Stimulated activated CD8-positive, alpha-beta memory T cell treated with anti-CD3 and anti-CD28 coated beads, Interleukin-7, amount 100 ng/mL, for 48 hours (primary cell): ENCODE results near the gene IDNK.

Source experiments
- DNase-seq, 2 donors: peaks; one replicate each; pipeline ENCODE4 v3.0.0-alpha.2; 2020; ENCODE audit warnings: low read depth in 1 of 2; ENCODE audit errors: extremely low read depth in 1 of 2

Gene IDNK

DNA sequence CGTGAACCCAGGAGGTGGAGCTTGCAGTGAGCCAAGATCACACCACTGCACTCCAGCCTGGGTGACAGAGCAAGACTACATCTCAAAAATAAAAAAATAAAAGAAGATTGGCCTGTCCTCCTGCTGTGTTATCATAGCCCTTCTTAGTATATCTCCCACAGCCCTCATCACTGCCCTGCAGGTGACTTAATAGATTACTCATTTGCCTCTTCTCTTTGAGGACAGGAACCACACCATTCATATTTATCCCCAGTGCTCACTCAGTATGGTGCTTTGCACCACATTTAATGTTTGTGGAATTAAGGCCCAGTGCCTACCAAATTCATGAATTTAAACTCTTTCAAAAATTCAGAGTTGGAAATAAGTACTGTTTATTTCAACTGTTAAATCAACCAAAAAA lies 10.3 kb downstream of the IDNK start:
- DNase-seq: no peak

DNA sequence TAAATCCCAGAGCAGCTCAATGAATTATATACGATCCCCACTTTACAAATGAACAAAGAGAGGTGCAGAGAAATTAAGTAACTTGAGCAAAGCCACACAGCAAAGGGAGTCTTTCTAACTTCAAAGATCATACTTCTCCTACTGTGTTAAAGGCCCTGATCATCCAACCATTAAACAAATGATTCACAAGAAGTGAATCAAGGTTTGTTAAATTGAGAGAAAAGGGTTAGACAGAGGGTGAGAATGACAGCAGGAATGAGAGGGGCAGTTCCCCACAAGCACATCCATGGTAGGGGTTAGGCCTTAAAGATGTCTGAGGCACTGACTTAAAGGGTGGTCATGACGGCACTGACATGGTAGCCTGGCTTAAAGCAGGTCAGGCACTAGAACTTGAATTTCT lies 10.7 kb downstream of the IDNK start:
- DNase-seq: no peak

GRCh38 chr9:83636813-83637212 lies 13.9 kb downstream of the IDNK start:
- DNase-seq: no peak

- DNase-seq: no peak
These were observed 14.4 kb downstream of the IDNK start for GRCh38 chr9:83637389-83637788.

- DNase-seq: no peak
These were observed 16.3 kb downstream of the IDNK start for GRCh38 chr9:83639266-83639665.

DNA sequence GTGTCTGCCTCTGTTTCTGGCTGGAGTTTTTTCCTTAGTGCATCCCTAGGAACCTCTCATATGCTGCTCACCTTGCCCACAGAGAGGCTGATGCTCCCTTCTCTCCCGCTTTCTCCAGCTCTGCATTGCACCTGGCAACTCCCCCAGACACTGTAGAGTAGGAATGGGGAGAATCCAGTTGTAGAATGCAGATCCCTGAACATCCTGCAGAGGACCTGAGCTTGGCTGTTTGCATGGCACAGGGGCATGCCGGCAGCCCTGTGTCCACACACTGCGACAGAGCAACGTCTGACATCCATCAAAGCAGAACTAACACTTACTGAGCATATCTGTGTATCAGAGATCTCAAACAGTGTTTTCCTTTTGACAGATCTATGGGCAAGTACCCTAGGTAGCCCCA lies 19.9 kb downstream of the IDNK start:
- no peak for DNase-seq

DNA sequence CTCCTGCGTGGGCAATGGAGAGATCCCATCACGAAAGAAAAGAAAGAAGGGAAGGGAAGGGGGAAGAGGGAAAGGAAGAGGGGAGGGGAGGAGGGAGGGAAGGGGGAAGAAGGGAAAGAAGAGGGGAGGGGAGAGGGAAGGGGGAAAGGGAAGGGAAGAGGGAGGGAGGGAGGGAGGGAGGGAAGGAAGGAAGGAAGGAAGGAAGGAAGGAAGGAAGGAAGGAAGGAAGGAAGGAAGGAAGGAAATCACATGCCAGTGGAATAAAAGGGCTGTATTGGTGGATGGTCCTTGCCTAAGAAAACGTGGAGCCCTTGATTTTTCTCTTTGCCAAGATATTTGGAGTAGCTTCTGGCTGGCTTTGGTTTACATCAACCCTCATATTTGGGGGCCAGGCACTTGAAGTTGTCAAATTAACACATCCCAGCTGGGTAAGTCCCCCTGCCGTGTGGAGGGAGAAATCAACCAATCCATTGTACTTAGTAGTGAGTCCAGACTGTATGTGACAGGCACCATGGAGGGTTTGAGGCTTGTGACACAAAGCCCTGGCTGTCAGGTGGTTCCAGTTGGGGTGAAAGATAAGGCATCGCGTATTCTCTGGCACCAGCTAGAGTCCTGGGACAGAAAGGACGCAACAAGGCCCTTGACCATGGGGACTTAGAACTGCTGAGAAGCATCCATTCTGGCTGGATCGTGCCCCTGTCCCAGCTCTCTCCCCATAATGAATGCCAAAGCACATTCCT lies 23.7 kb downstream of the IDNK start:
- DNase-seq: no peak

- DNase-seq: peak; percentile 17 to 31
These were observed 26.1 kb downstream of the IDNK start for GRCh38 chr9:83649080-83649479.

- no peak for DNase-seq
These were observed 26.6 kb downstream of the IDNK start for GRCh38 chr9:83649515-83649914.

DNA sequence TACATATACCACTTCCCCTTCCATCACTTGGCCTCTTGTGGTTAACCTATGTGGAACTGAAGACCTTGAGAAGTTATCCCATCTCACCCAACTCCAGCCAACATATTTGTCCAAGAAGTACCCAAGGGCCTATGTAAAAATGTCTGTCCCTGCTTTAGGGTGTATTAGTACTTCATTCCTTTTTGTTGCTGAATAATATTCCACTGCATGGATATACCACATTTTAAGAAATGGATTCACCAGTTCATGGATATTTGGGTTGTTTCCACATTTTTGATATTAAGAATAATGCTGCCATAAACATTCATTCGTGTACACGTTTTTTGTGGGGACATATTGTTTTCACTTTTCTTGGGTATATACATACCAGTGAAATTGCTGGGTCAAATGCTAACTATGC lies 28.6 kb downstream of the IDNK start:
- no peak for DNase-seq

- no peak for DNase-seq
These were observed 29.5 kb downstream of the IDNK start for GRCh38 chr9:83652433-83652832.

DNA sequence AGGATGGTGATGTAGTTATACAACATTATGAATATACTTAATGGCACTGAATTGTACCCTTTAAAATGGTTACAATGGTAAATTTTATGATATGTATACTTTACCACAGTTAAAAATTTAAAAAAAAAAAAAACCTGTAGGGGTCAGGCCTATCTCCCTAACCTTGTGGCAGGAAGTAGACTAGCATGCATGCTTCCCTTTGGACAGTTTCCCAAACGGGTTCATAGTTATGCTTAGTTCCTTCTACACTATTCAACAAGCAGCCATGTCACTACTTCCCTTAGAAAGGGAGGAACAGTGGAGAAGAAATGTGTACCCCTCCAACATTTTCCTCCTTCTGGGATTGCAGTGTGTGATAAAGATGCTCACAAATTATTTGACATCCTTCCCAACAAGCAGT lies 32.5 kb downstream of the IDNK start:
- DNase-seq: no peak

DNA sequence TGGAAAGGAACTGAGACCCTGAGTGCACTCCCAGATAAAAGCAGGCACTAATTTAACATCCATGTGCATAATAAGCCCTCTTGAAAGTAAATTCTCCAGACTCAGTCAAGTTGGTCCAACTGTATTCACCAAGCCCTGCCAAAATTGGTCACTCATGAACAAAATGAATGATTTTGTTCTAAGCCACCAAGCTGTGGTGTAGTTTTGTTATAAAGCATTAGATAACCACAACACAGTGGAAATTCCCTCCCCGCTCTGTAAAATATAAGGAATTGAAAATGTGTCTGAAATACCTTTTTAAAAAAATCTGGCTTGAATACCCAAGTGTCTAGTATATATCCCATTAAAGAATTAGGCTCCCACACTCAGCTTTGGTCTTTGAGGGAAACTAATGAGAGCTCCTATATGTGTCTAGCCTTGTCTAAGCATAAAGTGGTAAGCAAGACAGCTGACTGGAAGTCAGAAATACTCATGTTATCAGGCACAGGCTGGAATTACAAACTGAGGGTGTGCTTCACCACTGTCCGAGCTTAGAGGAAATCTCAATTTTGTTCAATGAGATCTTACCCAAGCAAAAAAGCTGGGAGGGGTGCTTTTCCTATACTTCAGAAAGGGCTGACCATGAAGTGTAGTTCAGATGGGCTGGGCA lies 33.2 kb downstream of the IDNK start:
- DNase-seq: no peak

DNA sequence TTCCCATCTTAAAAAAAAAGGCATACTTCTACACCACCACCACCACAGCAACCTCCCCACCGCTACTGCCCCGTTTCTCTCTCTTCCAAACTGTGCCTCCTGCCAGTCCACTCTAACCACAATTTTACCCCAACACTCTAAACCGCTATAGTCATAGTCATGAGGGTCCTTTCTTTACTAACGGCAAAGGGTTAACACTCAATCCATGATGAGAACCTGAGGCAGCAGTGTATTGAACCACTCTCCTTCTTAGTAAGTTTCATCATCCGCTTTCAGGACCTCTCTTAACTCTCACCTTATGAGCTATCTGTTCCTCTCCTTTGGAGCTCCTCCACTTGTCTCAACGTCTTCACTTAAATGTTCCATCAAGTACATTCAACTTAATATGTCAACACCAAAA lies 34.0 kb downstream of the IDNK start:
- no peak for DNase-seq

DNA sequence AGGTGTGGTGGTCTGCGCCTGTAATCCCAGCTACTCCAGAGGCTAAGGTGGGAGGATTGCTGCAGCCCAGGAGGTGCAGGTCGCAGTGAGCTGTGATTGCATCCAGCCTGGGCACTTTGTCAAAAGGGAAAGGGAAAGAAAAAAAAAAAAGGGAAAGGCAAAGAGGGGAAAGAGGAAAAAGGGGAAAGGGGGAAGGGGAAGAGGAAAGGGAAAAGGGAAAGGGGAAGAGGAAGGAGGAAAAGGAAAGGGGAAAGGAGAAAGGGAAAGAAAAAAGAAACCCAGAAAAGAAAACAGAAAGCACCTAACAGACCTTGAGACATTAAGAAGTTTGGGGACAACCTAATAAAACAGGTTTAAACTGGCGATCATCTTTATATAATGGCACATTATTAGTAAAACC lies 40.0 kb downstream of the IDNK start:
- no peak for DNase-seq

DNA sequence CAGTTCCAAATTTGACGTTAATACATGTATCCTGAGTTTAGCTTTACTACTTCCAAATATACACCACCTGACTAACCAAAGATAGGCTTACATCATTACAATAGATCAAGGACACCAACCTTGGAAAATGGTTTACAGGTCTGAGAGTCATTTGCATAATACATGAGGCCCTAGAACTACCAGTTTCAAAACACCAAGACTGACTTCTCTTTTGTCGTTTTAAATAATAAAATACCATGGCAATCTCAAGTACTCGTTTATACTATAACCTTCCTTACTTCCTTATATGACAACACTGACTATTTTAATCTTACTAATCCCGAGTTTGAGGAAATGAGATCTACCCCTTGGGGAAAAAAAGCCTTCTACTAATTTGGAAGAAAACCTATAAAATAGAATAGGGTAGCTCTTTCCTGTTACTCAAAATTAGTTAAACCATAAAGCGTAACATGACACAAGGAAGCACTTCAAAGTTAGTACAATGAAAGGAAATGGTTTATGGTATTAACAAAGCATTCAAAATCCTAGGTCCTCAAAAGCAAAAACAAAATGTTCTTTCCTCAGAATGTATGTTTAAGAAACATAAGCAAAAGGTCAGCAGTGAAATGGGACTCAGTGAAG lies 42.7 kb downstream of the IDNK start:
- DNase-seq: no peak

- no peak for DNase-seq
These were observed 46.1 kb downstream of the IDNK start for GRCh38 chr9:83669067-83669466.

- DNase-seq: no peak
These were observed 47.4 kb downstream of the IDNK start for GRCh38 chr9:83670381-83670780.

GRCh38 chr9:83671451-83671850 lies 48.5 kb downstream of the IDNK start:
- DNase-seq: no peak

DNA sequence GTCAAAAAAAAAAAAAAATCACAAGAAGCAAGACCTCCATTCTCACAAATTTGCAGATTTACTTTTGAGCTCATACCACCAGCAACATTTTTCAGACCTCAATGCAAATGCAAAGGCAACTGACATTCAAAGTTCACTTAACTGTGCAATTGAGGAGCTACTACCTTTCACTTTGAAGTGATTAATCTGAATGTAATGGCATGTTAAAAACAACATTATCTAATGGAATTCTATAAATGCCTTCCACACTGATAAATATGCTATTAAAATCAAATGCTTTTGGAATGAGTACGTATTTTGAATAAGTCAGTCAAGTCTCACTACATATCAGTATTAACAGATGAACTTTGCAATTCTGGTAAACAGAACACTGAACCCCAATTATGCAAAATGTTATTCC lies 52.5 kb downstream of the IDNK start:
- DNase-seq: no peak

GRCh38 chr9:83677596-83677995 lies 54.7 kb downstream of the IDNK start:
- no peak for DNase-seq

DNA sequence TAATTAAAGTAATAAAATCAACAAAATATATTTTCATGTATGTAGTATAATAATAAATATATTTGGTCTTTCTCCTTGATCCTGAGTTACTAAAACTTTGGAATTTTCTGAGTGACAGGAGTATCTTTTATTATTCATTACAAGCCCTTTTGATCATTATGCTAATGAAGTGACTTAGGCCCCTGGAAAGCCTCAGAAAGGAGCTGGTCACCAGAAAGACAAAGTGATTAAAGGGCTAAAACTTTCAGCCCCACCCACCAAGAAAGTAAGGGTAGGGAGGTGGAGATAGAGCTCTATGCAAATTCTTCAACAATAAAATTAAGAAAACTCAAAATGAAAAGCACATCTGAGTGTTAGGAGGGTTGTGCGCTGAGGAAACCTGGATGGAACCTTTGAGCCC lies 57.3 kb downstream of the IDNK start:
- no peak for DNase-seq
